GM23338 (cell line): ENCODE results near the gene CYS1. TPM values are rescaled to one million over a fixed set of nuclear protein-coding genes. Genes with fewer than 3 reads are reported as not detected.

Source experiments
- ATAC-seq: fragments of 200-7000 bp; cut with Tn5 transposase; 3 replicates; pipeline ENCODE4 v1.9.1; 2020
- DNase-seq: peaks from one replicate; pipeline ENCODE4 v3.0.0-alpha.2; 2015; ENCODE audit warnings: low spot score
- H2AFZ ChIP-seq: fragments of 200-600 bp; sonication (generic); 2 replicates; pipeline ENCODE4 v1.8.0; 2016; ENCODE audit warnings: antibody characterized with exemption, mild to moderate bottlenecking, moderate library complexity
- H3F3A ChIP-seq: fragments of 200-600 bp; sonication (generic); replicated peaks from 2 replicates; pipeline ENCODE4 v1.8.0; 2017; ENCODE audit warnings: antibody characterized with exemption, mixed run types, low read depth
- H3K27ac ChIP-seq: fragments of 200-600 bp; sonication (generic); 2 replicates; pipeline ENCODE4 v1.6.1; 2016; ENCODE audit warnings: low read depth
- H3K27me3 ChIP-seq: fragments of 200-600 bp; sonication (generic); 2 replicates; pipeline ENCODE4 v1.8.0; 2016; ENCODE audit warnings: mild to moderate bottlenecking, mixed run types, moderate library complexity; ENCODE audit not compliant: insufficient read depth
- H3K36me3 ChIP-seq: fragments of 200-600 bp; sonication (generic); 2 replicates; pipeline ENCODE4 v1.8.0; 2016; ENCODE audit warnings: mild to moderate bottlenecking; ENCODE audit not compliant: insufficient read depth
- H3K4me1 ChIP-seq: fragments of 200-600 bp; sonication (generic); 2 replicates; pipeline ENCODE4 v1.8.0; 2016; ENCODE audit warnings: mild to moderate bottlenecking, moderate library complexity; ENCODE audit not compliant: insufficient read depth
- H3K4me2 ChIP-seq: fragments of 200-600 bp; sonication (generic); 2 replicates; pipeline ENCODE4 v1.7.1; 2017; ENCODE audit warnings: mixed run types
- H3K4me3 ChIP-seq: fragments of 200-600 bp; sonication (generic); 2 replicates; pipeline ENCODE4 v1.6.1; 2016; ENCODE audit warnings: mixed run types
- H3K79me2 ChIP-seq: fragments of 200-600 bp; sonication (generic); replicated peaks from 2 replicates; pipeline ENCODE4 v1.8.0; 2017; ENCODE audit warnings: mild to moderate bottlenecking; ENCODE audit not compliant: insufficient read depth
- H3K9me2 ChIP-seq: fragments of 200-600 bp; sonication (generic); 2 replicates; pipeline ENCODE4 v1.8.0; 2017; ENCODE audit not compliant: insufficient read depth
- H4K20me1 ChIP-seq: fragments of 200-600 bp; sonication (generic); replicated peaks from 2 replicates; pipeline ENCODE4 v1.8.0; 2017; ENCODE audit warnings: mild to moderate bottlenecking; ENCODE audit not compliant: insufficient read depth
- H3K27ac Mint-ChIP-seq: 2 replicates; pipeline ENCODE4 v1.8.0; 2020; ENCODE audit warnings: inconsistent platforms, mild to moderate bottlenecking, moderate library complexity, mixed read lengths
- H3K27me3 Mint-ChIP-seq: 3 replicates; pipeline ENCODE4 v1.8.0; 2022; ENCODE audit warnings: low read depth, mild to moderate bottlenecking, moderate library complexity, mixed read lengths, inconsistent platforms; ENCODE audit not compliant: insufficient read depth, poor library complexity
- H3K36me3 Mint-ChIP-seq: 3 replicates; pipeline ENCODE4 v1.8.0; 2021; ENCODE audit warnings: low read depth, mild to moderate bottlenecking, inconsistent platforms, moderate library complexity, mixed read lengths
- H3K4me1 Mint-ChIP-seq: 3 replicates; pipeline ENCODE4 v1.8.0; 2020; ENCODE audit warnings: mild to moderate bottlenecking, inconsistent platforms, mixed read lengths
- H3K4me3 Mint-ChIP-seq: 3 replicates; pipeline ENCODE4 v1.8.0; 2021; ENCODE audit warnings: moderate library complexity, mild to moderate bottlenecking, inconsistent platforms, mixed read lengths
- H3K9me3 Mint-ChIP-seq: 3 replicates; pipeline ENCODE4 v1.8.0; 2020; ENCODE audit warnings: moderate library complexity, mild to moderate bottlenecking, inconsistent platforms, mixed read lengths
- CREB1 ChIP-seq: fragments of 250-450 bp; sonication (Bioruptor Pico); IDR thresholded peaks from 2 replicates; pipeline ENCODE4 v1.5.0; 2020; ENCODE audit warnings: low read depth, mild to moderate bottlenecking, moderate library complexity
- CTCF ChIP-seq, 2 experiments: fragments of 200-600 bp in 1 of 2; sonication (generic) in 1 of 2; conservative IDR thresholded peaks; 2 replicates each; pipeline versions ENCODE4 v1.5.1 to v1.6.1; 2016 to 2017; ENCODE audit warnings: antibody characterized with exemption in 2 of 2, low read depth in 2 of 2, mild to moderate bottlenecking in 2 of 2, moderate library complexity in 1 of 2
- EZH2 ChIP-seq: fragments of 200-600 bp; sonication (generic); IDR thresholded peaks from one replicate; pipeline ENCODE4 v1.8.0; 2017; ENCODE audit warnings: antibody characterized with exemption, mild to moderate bottlenecking, low read depth; ENCODE audit not compliant: unreplicated experiment
- EZH2phosphoT487 ChIP-seq: fragments of 200-600 bp; sonication (generic); IDR thresholded peaks from one replicate; pipeline ENCODE4 v1.8.1; 2018; ENCODE audit warnings: antibody characterized with exemption; ENCODE audit not compliant: unreplicated experiment
- JUNB ChIP-seq: IDR thresholded peaks from one replicate; pipeline ENCODE4 v1.6.1; 2016; ENCODE audit warnings: antibody characterized with exemption; ENCODE audit not compliant: unreplicated experiment
- NANOG ChIP-seq: IDR thresholded peaks from 2 replicates; pipeline ENCODE4 v1.6.1; 2016; ENCODE audit warnings: antibody characterized with exemption, borderline replicate concordance
- POLR2AphosphoS5 ChIP-seq: IDR thresholded peaks from 2 replicates; pipeline ENCODE4 v1.6.1; 2016; ENCODE audit warnings: antibody characterized with exemption, low read depth
- REST ChIP-seq: IDR thresholded peaks from one replicate; pipeline ENCODE4 v1.6.1; 2018; ENCODE audit warnings: antibody characterized with exemption; ENCODE audit not compliant: unreplicated experiment
- STAT1 ChIP-seq: IDR thresholded peaks from one replicate; pipeline ENCODE4 v1.6.1; 2016; ENCODE audit warnings: antibody characterized with exemption; ENCODE audit not compliant: unreplicated experiment
- ZNF114 ChIP-seq: fragments of 250-450 bp; sonication (Bioruptor Pico); IDR thresholded peaks from 2 replicates; pipeline ENCODE4 v1.5.0; 2020; ENCODE audit warnings: mild to moderate bottlenecking, moderate library complexity
- ZNF331 ChIP-seq: fragments of 250-450 bp; sonication (Bioruptor Pico); IDR thresholded peaks from 2 replicates; pipeline ENCODE4 v1.5.0; 2020; ENCODE audit warnings: low read depth, mild to moderate bottlenecking, moderate library complexity
- polyA plus RNA-seq: library from polyadenylated mRNA; unstranded; fragments of >200 nt; fragmentation: Nextera tagmentation; extraction: Ambion mirVana; gene quantifications from 2 replicates; pipeline ENCODE4 v1.2.1, GENCODE V29; 2016
- total RNA-seq: library from RNA; depleted of rRNA; stranded (reverse); fragments of >200 nt; shearing (Covaris generic); gene quantifications from 2 replicates; pipeline ENCODE4 v1.2.3, GENCODE V29; 2014
- TF ChIP-seq, protein P1 (sequence below): fragments of 250-450 bp; sonication (Bioruptor Pico); IDR thresholded peaks from 2 replicates; pipeline ENCODE4 v1.5.0; 2020; ENCODE audit warnings: mild to moderate bottlenecking, moderate library complexity
- TF ChIP-seq, protein P2 (sequence below): IDR thresholded peaks from 2 replicates; pipeline ENCODE4 v1.6.1; 2016; ENCODE audit warnings: antibody characterized with exemption

CYS1 gene
- total and polyA plus RNA-seq, 2 experiments from 2014 or later: 0.31 to 0.32 TPM

DNA sequence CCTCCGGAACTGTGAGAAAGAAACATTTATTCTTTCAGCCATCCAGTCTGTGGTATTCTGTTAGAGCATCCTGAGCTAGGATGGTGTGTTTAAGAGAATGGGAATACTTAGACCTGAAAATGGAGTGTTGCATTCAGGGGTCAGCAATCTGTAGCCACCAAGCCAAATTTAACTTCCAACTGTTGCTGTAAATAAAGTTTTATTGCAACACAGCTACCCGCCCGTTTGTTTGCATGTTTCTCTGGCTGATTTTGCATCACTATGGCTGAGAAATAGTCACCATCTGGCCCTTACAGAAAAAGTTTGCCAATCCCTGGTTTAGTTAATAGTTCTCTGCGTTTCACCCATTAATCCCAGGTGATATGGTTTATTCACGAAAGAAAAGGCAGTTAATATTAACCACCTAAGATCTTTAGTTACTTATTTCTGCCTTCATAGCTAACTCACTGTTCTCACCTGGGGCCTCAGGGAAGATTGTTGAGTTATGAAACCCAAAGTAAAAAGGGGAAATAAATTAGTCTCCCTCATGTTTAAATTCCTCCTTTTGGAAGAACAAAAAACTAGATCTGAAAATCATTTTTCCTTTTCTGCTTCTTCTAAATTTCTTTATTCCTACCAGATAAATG lies 9.5 kb upstream of the CYS1 start:
- Histone ChIP-seq H3K4me3 (no peak overlapping the region), H3F3A (no peaks in the 10 kb centered on the region), H3K9me2 (no peaks in the 10 kb centered on the region), H3K4me1 (no peaks in the 10 kb centered on the region), H3K79me2 (no peaks in the 10 kb centered on the region), H3K36me3 (no peaks in the 10 kb centered on the region), H4K20me1 (no peaks in the 10 kb centered on the region), H3K27me3 (no peaks in the 10 kb centered on the region), H2AFZ (peak overlapping the region; percentile 14; the same call in 1 of the 2 replicates), H3K27ac (no peak overlapping the region), H3K4me2 (no peak overlapping the region)
- no peak for DNase-seq
- no peak for ATAC-seq
- Mint-ChIP-seq H3K36me3 (no peaks in the 10 kb centered on the region), H3K27me3 (peaks cover 5% of the 10 kb centered on the region), H3K9me3 (0 out of 3 replicates have a peak, but pooled peaks cover 8% of the 10 kb centered on the region), H3K4me3 (no peak overlapping the region), H3K4me1 (peaks cover 9% of the 10 kb centered on the region), H3K27ac (no peak overlapping the region)
- TF ChIP-seq ZNF114 (CRISPR knock-in tag) (no peak), NANOG (no peak), STAT1 (no peak), CTCF (conservative IDR thresholded peaks at IDR 0.05; ENCODE audit: low read depth in 2 of 2) (no peak), CREB1 (CRISPR knock-in tag) (no peak), EZH2phosphoT487 (no peak), POLR2AphosphoS5 (no peak), EZH2 (no peak), REST (no peak), ZNF331 (CRISPR knock-in tag) (no peak), JUNB (no peak)
- TF ChIP-seq, protein P1, sequence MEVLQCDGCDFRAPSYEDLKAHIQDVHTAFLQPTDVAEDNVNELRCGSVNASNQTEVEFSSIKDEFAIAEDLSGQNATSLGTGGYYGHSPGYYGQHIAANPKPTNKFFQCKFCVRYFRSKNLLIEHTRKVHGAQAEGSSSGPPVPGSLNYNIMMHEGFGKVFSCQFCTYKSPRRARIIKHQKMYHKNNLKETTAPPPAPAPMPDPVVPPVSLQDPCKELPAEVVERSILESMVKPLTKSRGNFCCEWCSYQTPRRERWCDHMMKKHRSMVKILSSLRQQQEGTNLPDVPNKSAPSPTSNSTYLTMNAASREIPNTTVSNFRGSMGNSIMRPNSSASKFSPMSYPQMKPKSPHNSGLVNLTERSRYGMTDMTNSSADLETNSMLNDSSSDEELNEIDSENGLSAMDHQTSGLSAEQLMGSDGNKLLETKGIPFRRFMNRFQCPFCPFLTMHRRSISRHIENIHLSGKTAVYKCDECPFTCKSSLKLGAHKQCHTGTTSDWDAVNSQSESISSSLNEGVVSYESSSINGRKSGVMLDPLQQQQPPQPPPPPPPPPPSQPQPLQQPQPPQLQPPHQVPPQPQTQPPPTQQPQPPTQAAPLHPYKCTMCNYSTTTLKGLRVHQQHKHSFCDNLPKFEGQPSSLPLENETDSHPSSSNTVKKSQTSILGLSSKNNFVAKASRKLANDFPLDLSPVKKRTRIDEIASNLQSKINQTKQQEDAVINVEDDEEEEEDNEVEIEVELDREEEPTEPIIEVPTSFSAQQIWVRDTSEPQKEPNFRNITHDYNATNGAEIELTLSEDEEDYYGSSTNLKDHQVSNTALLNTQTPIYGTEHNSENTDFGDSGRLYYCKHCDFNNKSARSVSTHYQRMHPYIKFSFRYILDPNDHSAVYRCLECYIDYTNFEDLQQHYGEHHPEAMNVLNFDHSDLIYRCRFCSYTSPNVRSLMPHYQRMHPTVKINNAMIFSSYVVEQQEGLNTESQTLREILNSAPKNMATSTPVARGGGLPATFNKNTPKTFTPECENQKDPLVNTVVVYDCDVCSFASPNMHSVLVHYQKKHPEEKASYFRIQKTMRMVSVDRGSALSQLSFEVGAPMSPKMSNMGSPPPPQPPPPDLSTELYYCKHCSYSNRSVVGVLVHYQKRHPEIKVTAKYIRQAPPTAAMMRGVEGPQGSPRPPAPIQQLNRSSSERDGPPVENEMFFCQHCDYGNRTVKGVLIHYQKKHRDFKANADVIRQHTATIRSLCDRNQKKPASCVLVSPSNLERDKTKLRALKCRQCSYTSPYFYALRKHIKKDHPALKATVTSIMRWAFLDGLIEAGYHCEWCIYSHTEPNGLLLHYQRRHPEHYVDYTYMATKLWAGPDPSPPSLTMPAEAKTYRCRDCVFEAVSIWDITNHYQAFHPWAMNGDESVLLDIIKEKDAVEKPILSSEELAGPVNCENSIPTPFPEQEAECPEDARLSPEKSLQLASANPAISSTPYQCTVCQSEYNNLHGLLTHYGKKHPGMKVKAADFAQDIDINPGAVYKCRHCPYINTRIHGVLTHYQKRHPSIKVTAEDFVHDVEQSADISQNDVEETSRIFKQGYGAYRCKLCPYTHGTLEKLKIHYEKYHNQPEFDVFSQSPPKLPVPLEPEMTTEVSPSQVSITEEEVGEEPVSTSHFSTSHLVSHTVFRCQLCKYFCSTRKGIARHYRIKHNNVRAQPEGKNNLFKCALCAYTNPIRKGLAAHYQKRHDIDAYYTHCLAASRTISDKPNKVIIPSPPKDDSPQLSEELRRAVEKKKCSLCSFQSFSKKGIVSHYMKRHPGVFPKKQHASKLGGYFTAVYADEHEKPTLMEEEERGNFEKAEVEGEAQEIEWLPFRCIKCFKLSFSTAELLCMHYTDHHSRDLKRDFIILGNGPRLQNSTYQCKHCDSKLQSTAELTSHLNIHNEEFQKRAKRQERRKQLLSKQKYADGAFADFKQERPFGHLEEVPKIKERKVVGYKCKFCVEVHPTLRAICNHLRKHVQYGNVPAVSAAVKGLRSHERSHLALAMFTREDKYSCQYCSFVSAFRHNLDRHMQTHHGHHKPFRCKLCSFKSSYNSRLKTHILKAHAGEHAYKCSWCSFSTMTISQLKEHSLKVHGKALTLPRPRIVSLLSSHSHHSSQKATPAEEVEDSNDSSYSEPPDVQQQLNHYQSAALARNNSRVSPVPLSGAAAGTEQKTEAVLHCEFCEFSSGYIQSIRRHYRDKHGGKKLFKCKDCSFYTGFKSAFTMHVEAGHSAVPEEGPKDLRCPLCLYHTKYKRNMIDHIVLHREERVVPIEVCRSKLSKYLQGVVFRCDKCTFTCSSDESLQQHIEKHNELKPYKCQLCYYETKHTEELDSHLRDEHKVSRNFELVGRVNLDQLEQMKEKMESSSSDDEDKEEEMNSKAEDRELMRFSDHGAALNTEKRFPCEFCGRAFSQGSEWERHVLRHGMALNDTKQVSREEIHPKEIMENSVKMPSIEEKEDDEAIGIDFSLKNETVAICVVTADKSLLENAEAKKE (CRISPR knock-in tag): no peak
- TF ChIP-seq, protein P2, sequence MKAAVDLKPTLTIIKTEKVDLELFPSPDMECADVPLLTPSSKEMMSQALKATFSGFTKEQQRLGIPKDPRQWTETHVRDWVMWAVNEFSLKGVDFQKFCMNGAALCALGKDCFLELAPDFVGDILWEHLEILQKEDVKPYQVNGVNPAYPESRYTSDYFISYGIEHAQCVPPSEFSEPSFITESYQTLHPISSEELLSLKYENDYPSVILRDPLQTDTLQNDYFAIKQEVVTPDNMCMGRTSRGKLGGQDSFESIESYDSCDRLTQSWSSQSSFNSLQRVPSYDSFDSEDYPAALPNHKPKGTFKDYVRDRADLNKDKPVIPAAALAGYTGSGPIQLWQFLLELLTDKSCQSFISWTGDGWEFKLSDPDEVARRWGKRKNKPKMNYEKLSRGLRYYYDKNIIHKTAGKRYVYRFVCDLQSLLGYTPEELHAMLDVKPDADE: no peak
